SHP77 (cell line): ENCODE measurements around the gene NEURL2.
"Not testable (repeated sequence)": the region's sequence is repeated elsewhere in the genome, so short reads cannot be mapped to it uniquely, and the experiment has no call there.

Experiments
- DNase-seq, 2 experiments: peaks; one replicate each; lab custom pipeline; 2025; lab: John Stamatoyannopoulos, UW

The NEURL2 gene

GRCh38 chr20:45920462-45921336, 29.7 kb upstream of the NEURL2 start:
- no peak for DNase-seq

GRCh38 chr20:45919542-45920399, 28.8 kb upstream of the NEURL2 start:
- DNase-seq: peak; percentile 22 to 52

GRCh38 chr20:45918779-45919537, 27.9 kb upstream of the NEURL2 start:
- no peak for DNase-seq

GRCh38 chr20:45918182-45918737, 27.3 kb upstream of the NEURL2 start:
- no peak for DNase-seq

GRCh38 chr20:45917790-45918141, 26.8 kb upstream of the NEURL2 start:
- DNase-seq: no peak

GRCh38 chr20:45913116-45913515, 22.1 kb upstream of the NEURL2 start:
- DNase-seq: no peak

GRCh38 chr20:45912344-45912682, 21.3 kb upstream of the NEURL2 start:
- no peak for DNase-seq

GRCh38 chr20:45911486-45912343, 20.7 kb upstream of the NEURL2 start, which contains the start of gene PLTP:
PLTP (minus strand) TSS chr20:45912155; CDS start chr20:45911452, 703 bp downstream.
- DNase-seq: no peak

- DNase-seq: no peak
These were observed 19.9 kb upstream of the NEURL2 start for GRCh38 chr20:45910670-45911485.

- DNase-seq: no peak
These were observed 19.0 kb upstream of the NEURL2 start for GRCh38 chr20:45909817-45910669.

GRCh38 chr20:45909336-45909808, 18.4 kb upstream of the NEURL2 start:
- no peak for DNase-seq

- no peak for DNase-seq
These were observed 17.1 kb upstream of the NEURL2 start for GRCh38 chr20:45908084-45908483.

- no peak for DNase-seq
These were observed 16.4 kb upstream of the NEURL2 start for GRCh38 chr20:45907219-45907948.

- DNase-seq: no peak
These were observed 14.6 kb upstream of the NEURL2 start for GRCh38 chr20:45905505-45906079.

- no peak for DNase-seq
These were observed 13.8 kb upstream of the NEURL2 start for GRCh38 chr20:45904583-45905504.

- no peak for DNase-seq
These were observed 11.2 kb upstream of the NEURL2 start for GRCh38 chr20:45902199-45902701.

- DNase-seq: not testable (repeated sequence)
These were observed 10.3 kb upstream of the NEURL2 start for GRCh38 chr20:45901332-45901731.
